ENCODE results near the gene RSRC1. TPM values are rescaled to one million over a fixed set of nuclear protein-coding genes. Genes with fewer than 3 reads are reported as not detected.

RSRC1 gene
- total RNA-seq, 1 experiment from 2014 or later = 21.7 TPM

GRCh38 chr3:158128755-158129154, 18.9 kb downstream of the RSRC1 start:
- no peak for DNase-seq
- no peaks in the 10 kb centered on the region for H3K27me3 ChIP-seq (ENCODE audit: control insufficient read depth, insufficient read depth, low read length)
- H3K36me3 ChIP-seq (replicated peaks; ENCODE audit: control insufficient read depth, insufficient read depth, low read length) = no peaks in the 10 kb centered on the region
- no peak overlapping the region for H3K4me3 ChIP-seq (ENCODE audit: insufficient read depth, low read depth, low read length)

GRCh38 chr3:158134363-158134762, 24.5 kb downstream of the RSRC1 start:
- DNase-seq = no peak
- no peaks in the 10 kb centered on the region for H3K27me3 ChIP-seq (ENCODE audit: control insufficient read depth, insufficient read depth, low read length)
- H3K36me3 ChIP-seq (replicated peaks; ENCODE audit: control insufficient read depth, insufficient read depth, low read length) = no peaks in the 10 kb centered on the region
- no peak overlapping the region for H3K4me3 ChIP-seq (ENCODE audit: insufficient read depth, low read depth, low read length)

GRCh38 chr3:158140396-158140795, 30.5 kb downstream of the RSRC1 start:
- no peak for DNase-seq
- H3K27me3 ChIP-seq (ENCODE audit: control insufficient read depth, insufficient read depth, low read length) = no peaks in the 10 kb centered on the region
- no peak overlapping the region for H3K4me3 ChIP-seq (ENCODE audit: insufficient read depth, low read depth, low read length)
- H3K36me3 ChIP-seq (replicated peaks; ENCODE audit: control insufficient read depth, insufficient read depth, low read length) = no peaks in the 10 kb centered on the region

GRCh38 chr3:158148218-158148617, 38.3 kb downstream of the RSRC1 start:
- DNase-seq = no peak
- Histone ChIP-seq H3K4me3 (ENCODE audit: insufficient read depth, low read depth, low read length) (no peak overlapping the region), H3K36me3 (replicated peaks; ENCODE audit: control insufficient read depth, insufficient read depth, low read length) (no peaks in the 10 kb centered on the region), H3K27me3 (ENCODE audit: control insufficient read depth, insufficient read depth, low read length) (no peaks in the 10 kb centered on the region)

- H3K36me3 ChIP-seq (replicated peaks; ENCODE audit: control insufficient read depth, insufficient read depth, low read length) = no peaks in the 10 kb centered on the region
- H3K27me3 ChIP-seq (ENCODE audit: control insufficient read depth, insufficient read depth, low read length) = no peaks in the 10 kb centered on the region
- no peak for DNase-seq
- no peak overlapping the region for H3K4me3 ChIP-seq (ENCODE audit: insufficient read depth, low read depth, low read length)
These were observed 42.3 kb downstream of the RSRC1 start for GRCh38 chr3:158152186-158152585.

- Histone ChIP-seq H3K27me3 (ENCODE audit: control insufficient read depth, insufficient read depth, low read length) (no peaks in the 10 kb centered on the region), H3K36me3 (replicated peaks; ENCODE audit: control insufficient read depth, insufficient read depth, low read length) (no peaks in the 10 kb centered on the region), H3K4me3 (ENCODE audit: insufficient read depth, low read depth, low read length) (no peak overlapping the region)
- DNase-seq = no peak
These were observed 49.1 kb downstream of the RSRC1 start for GRCh38 chr3:158158969-158159368.

- Histone ChIP-seq H3K36me3 (replicated peaks; ENCODE audit: control insufficient read depth, insufficient read depth, low read length) (no peaks in the 10 kb centered on the region), H3K27me3 (ENCODE audit: control insufficient read depth, insufficient read depth, low read length) (no peaks in the 10 kb centered on the region), H3K4me3 (ENCODE audit: insufficient read depth, low read depth, low read length) (no peak overlapping the region)
- DNase-seq = no peak
These were observed 49.8 kb downstream of the RSRC1 start for GRCh38 chr3:158159714-158160113.

- Histone ChIP-seq H3K36me3 (replicated peaks; ENCODE audit: control insufficient read depth, insufficient read depth, low read length) (no peaks in the 10 kb centered on the region), H3K27me3 (ENCODE audit: control insufficient read depth, insufficient read depth, low read length) (no peaks in the 10 kb centered on the region), H3K4me3 (ENCODE audit: insufficient read depth, low read depth, low read length) (no peak overlapping the region)
- DNase-seq = no peak
These were observed 51.1 kb downstream of the RSRC1 start for GRCh38 chr3:158160958-158161357.

GRCh38 chr3:158165141-158165655, 55.3 kb downstream of the RSRC1 start:
- H3K27me3 ChIP-seq (ENCODE audit: control insufficient read depth, insufficient read depth, low read length) = no peaks in the 10 kb centered on the region
- H3K4me3 ChIP-seq (ENCODE audit: insufficient read depth, low read depth, low read length) = no peak overlapping the region
- DNase-seq = no peak
- no peaks in the 10 kb centered on the region for H3K36me3 ChIP-seq (replicated peaks; ENCODE audit: control insufficient read depth, insufficient read depth, low read length)

GRCh38 chr3:158165730-158166129, 55.8 kb downstream of the RSRC1 start:
- DNase-seq = no peak
- Histone ChIP-seq H3K27me3 (ENCODE audit: control insufficient read depth, insufficient read depth, low read length) (no peaks in the 10 kb centered on the region), H3K36me3 (replicated peaks; ENCODE audit: control insufficient read depth, insufficient read depth, low read length) (no peaks in the 10 kb centered on the region), H3K4me3 (ENCODE audit: insufficient read depth, low read depth, low read length) (no peak overlapping the region)

- DNase-seq = no peak
- Histone ChIP-seq H3K36me3 (replicated peaks; ENCODE audit: control insufficient read depth, insufficient read depth, low read length) (no peaks in the 10 kb centered on the region), H3K27me3 (ENCODE audit: control insufficient read depth, insufficient read depth, low read length) (no peaks in the 10 kb centered on the region), H3K4me3 (ENCODE audit: insufficient read depth, low read depth, low read length) (no peak overlapping the region)
These were observed 56.3 kb downstream of the RSRC1 start for GRCh38 chr3:158166223-158166622.

GRCh38 chr3:158167737-158168557, 58.1 kb downstream of the RSRC1 start:
- no peak for DNase-seq
- H3K36me3 ChIP-seq (replicated peaks; ENCODE audit: control insufficient read depth, insufficient read depth, low read length) = no peaks in the 10 kb centered on the region
- no peak overlapping the region for H3K4me3 ChIP-seq (ENCODE audit: insufficient read depth, low read depth, low read length)
- H3K27me3 ChIP-seq (ENCODE audit: control insufficient read depth, insufficient read depth, low read length) = no peaks in the 10 kb centered on the region

- Histone ChIP-seq H3K36me3 (replicated peaks; ENCODE audit: control insufficient read depth, insufficient read depth, low read length) (no peaks in the 10 kb centered on the region), H3K4me3 (ENCODE audit: insufficient read depth, low read depth, low read length) (no peak overlapping the region), H3K27me3 (ENCODE audit: control insufficient read depth, insufficient read depth, low read length) (no peaks in the 10 kb centered on the region)
- DNase-seq = no peak
These were observed 59.2 kb downstream of the RSRC1 start for GRCh38 chr3:158169091-158169491.

- no peaks in the 10 kb centered on the region for H3K27me3 ChIP-seq (ENCODE audit: control insufficient read depth, insufficient read depth, low read length)
- H3K36me3 ChIP-seq (replicated peaks; ENCODE audit: control insufficient read depth, insufficient read depth, low read length) = no peaks in the 10 kb centered on the region
- DNase-seq = no peak
- H3K4me3 ChIP-seq (ENCODE audit: insufficient read depth, low read depth, low read length) = no peak overlapping the region
These were observed 71.2 kb downstream of the RSRC1 start for GRCh38 chr3:158181096-158181495.

GRCh38 chr3:158185711-158186110, 75.8 kb downstream of the RSRC1 start:
- Histone ChIP-seq H3K27me3 (ENCODE audit: control insufficient read depth, insufficient read depth, low read length) (no peaks in the 10 kb centered on the region), H3K36me3 (replicated peaks; ENCODE audit: control insufficient read depth, insufficient read depth, low read length) (no peaks in the 10 kb centered on the region), H3K4me3 (ENCODE audit: insufficient read depth, low read depth, low read length) (no peak overlapping the region)
- DNase-seq = no peak
